Activated T-helper 2 cell treated with anti-CD3 and anti-CD28 coated beads, Interferon-gamma antibody, Interleukin-2, Interleukin-4, amounts not matched to agents 10 μg/mL and 5 μg/mL and 100 μg/mL, durations not matched to agents 14 hours and 24 hours and 36 hours (primary cell): Measurements from ENCODE around the gene EMC7. TPM values are rescaled to one million over a fixed set of nuclear protein-coding genes. Genes with fewer than 3 reads are reported as not detected.

ENCODE experiments used
- DNase-seq: peaks from one replicate; pipeline ENCODE4 v3.0.0; 2021; ENCODE audit warnings: low spot score
- H3K27ac Mint-ChIP-seq: one replicate; pipeline ENCODE4 v1.8.0; 2021; ENCODE audit warnings: mixed read lengths
- H3K27me3 Mint-ChIP-seq: one replicate; pipeline ENCODE4 v1.8.0; 2021; ENCODE audit warnings: low read depth, mixed read lengths
- H3K36me3 Mint-ChIP-seq: one replicate; pipeline ENCODE4 v1.8.0; 2021; ENCODE audit warnings: low read depth, mixed read lengths
- H3K4me1 Mint-ChIP-seq: one replicate; pipeline ENCODE4 v1.8.0; 2021; ENCODE audit warnings: low read depth, mixed read lengths
- H3K4me3 Mint-ChIP-seq: one replicate; pipeline ENCODE4 v1.8.0; 2021; ENCODE audit warnings: low read depth, mild to moderate bottlenecking, moderate library complexity, mixed read lengths
- H3K9me3 Mint-ChIP-seq: one replicate; pipeline ENCODE4 v1.8.0; 2021; ENCODE audit warnings: mixed read lengths
- intact Hi-C: fragments of 100-400 bp; cut with micrococcal nuclease; formaldehyde crosslinking; loops from one replicate; pipeline ENCODE4 v1.15.1; 2023
- total RNA-seq: library from RNA; stranded (reverse); gene quantifications from 2 replicates; pipeline ENCODE4 v1.2.3, GENCODE V29; 2022

EMC7 gene
- total RNA-seq, 1 donor from 2014 or later, result 66.8 TPM

- no peak for DNase-seq
- peaks cover 15% of the 10 kb centered on the region for H3K36me3 Mint-ChIP-seq
- peaks cover 12% of the 10 kb centered on the region for H3K4me1 Mint-ChIP-seq
- no peak overlapping the region for H3K4me3 Mint-ChIP-seq
- H3K27me3 Mint-ChIP-seq, result peaks cover 8% of the 10 kb centered on the region
- H3K9me3 Mint-ChIP-seq, result peaks cover 27% of the 10 kb centered on the region
- H3K27ac Mint-ChIP-seq, result no peak overlapping the region
- intact Hi-C loops, result no loop called here
Measured at GRCh38 chr15:34046471-34047145, 55.1 kb downstream of the EMC7 start.

- Mint-ChIP-seq H3K27ac (no peak overlapping the region), H3K27me3 (no peaks in the 10 kb centered on the region), H3K36me3 (no peaks in the 10 kb centered on the region), H3K4me1 (peaks cover 28% of the 10 kb centered on the region), H3K9me3 (peaks cover 2% of the 10 kb centered on the region), H3K4me3 (no peak overlapping the region)
- intact Hi-C loops, result no loop called here
- no peak for DNase-seq
Measured at GRCh38 chr15:34043813-34044212, 57.8 kb downstream of the EMC7 start.

- Mint-ChIP-seq H3K4me3 (no peak overlapping the region), H3K9me3 (no peaks in the 10 kb centered on the region), H3K36me3 (no peaks in the 10 kb centered on the region), H3K4me1 (peaks cover 28% of the 10 kb centered on the region), H3K27me3 (no peaks in the 10 kb centered on the region), H3K27ac (no peak overlapping the region)
- intact Hi-C loops, result no loop called here
- DNase-seq, result no peak
Measured at GRCh38 chr15:34043391-34043790, 58.3 kb downstream of the EMC7 start.

DNA sequence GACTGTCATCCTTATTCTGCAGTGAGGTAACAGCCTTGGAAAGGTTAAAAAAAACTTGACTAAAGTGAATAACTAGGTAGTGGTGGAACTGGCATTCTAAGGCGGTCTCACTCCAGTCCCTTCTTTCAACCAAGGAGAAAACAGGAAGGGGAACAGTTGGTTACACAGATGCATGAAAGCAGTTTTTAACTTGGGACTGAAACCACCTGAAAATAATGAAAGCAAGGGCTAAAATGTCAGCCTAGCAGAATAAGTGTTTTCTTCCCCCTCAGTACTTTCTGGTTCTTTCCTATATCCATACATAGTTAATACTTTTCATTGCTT lies 61.9 kb downstream of the EMC7 start:
- Mint-ChIP-seq H3K9me3 (no peaks in the 10 kb centered on the region), H3K36me3 (no peaks in the 10 kb centered on the region), H3K4me1 (peaks cover 35% of the 10 kb centered on the region), H3K27me3 (no peaks in the 10 kb centered on the region), H3K27ac (peak overlapping the region; percentile 88), H3K4me3 (peak overlapping the region; percentile 79)
- DNase-seq, result no peak
- intact Hi-C loops, result loop anchor here (1.0 to 10.0 kb wide), 4 partner anchors 62 to 955 kb away; partner anchors contain the start of genes EMC7 and GOLGA8B

DNA sequence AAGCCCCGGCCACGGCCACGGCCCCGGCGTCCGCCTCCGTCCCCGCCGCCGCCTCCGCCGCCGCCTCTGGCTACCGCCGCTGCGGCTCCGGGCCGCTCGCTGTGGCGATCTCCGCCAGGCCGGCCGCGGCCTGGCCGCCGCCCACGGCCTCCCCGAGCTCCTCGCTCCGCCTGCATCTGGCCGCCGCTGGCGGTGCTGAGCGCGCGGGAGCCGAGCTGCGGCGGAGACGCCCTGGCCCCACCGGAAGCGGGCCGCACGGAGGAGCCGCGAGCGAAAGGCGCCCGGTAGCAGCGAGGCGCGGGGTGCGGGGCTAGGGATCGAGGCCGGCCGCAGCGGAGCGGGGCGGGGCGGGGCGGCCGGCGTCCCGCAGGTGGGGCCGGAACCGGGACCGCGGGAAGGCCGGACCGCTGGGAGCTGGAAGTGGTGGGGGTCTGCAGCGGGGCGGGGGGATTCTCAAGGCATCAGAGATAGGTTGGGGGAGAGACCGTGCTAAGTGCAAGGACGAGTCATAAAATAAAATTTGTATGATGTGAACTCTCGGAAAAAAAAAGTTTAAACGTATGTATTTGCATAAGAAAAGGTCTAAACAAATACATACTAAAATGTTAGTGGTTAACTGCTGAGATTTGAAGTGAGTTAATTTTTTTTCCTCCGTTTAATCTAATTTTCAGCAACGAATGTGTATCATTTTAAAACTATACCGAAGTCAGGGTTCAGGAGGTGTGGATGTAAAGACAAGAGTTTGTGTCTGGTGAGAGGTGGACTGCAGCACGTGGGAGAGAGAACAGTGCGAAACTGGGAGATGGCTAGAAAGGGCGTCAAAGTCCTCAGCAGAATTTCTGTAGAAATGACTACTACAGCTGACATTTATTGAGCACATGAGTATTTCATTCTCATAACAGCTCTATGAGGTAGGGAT lies 62.5 kb downstream of the EMC7 start, which contains the start of gene AVEN:
AVEN (minus strand) TSS at position 334 of the 919 bp plus-strand sequence; CDS start at position 176, 158 bp downstream.
- Mint-ChIP-seq H3K27ac (peak within 1 kb of the TSS; percentile 94), H3K4me3 (peak within 1 kb of the TSS; percentile 94), H3K9me3 (no peaks in the 10 kb centered on the region), H3K4me1 (peaks cover 35% of the 10 kb centered on the region), H3K27me3 (no peaks in the 10 kb centered on the region), H3K36me3 (no peaks in the 10 kb centered on the region)
- intact Hi-C loops, result loop anchor here (1.0 to 10.0 kb wide), 6 partner anchors 21 to 956 kb away; partner anchors contain the start of genes EMC7, GOLGA8B and KATNBL1
- DNase-seq, result peak; percentile 64

GRCh38 chr15:34038023-34038870 lies 63.4 kb downstream of the EMC7 start:
- Mint-ChIP-seq H3K4me1 (peaks cover 26% of the 10 kb centered on the region), H3K4me3 (peak overlapping the region; percentile 94), H3K27ac (peak overlapping the region; percentile 94), H3K9me3 (no peaks in the 10 kb centered on the region), H3K36me3 (no peaks in the 10 kb centered on the region), H3K27me3 (no peaks in the 10 kb centered on the region)
- intact Hi-C loops, result loop anchor here (1.0 to 10.0 kb wide), 5 partner anchors 20 to 957 kb away; partner anchors contain the start of genes GOLGA8B and KATNBL1
- DNase-seq, result peak; percentile 60

Other genes starting within 250 kb of the EMC7 start
- gene CHRM5, start 133.4 kb downstream of the EMC7 start, total RNA-seq, result not detected in 2 replicates
- gene AVEN, start 62.7 kb downstream of the EMC7 start, total RNA-seq, result 19.4 and 19.8 TPM in 2 replicates
- gene PGBD4, start 221 bp upstream of the EMC7 start, total RNA-seq, result 3.4 and 3.7 TPM in 2 replicates
- 42.0 and 42.3 TPM in 2 replicates for gene KATNBL1, start 108.2 kb upstream of the EMC7 start, total RNA-seq
- 90.4 and 97.3 TPM in 2 replicates for gene EMC4, start 123.2 kb upstream of the EMC7 start, total RNA-seq
- gene SLC12A6, start 235.9 kb upstream of the EMC7 start, total RNA-seq, result 16.6 and 17.0 TPM in 2 replicates
- 227 and 232 TPM in 2 replicates for gene NOP10, start 241.3 kb upstream of the EMC7 start, total RNA-seq
- not detected in 2 replicates for gene NUTM1, start 241.5 kb upstream of the EMC7 start, total RNA-seq